GM10847 (cell line): ENCODE data around the gene PRKD1.

Experiments used
- POLR2A ChIP-seq: IDR thresholded peaks from 2 replicates; pipeline ENCODE4 v1.6.1; 2011; ENCODE audit not compliant: insufficient read length; ENCODE audit errors: extremely low read depth

The PRKD1 gene

DNA sequence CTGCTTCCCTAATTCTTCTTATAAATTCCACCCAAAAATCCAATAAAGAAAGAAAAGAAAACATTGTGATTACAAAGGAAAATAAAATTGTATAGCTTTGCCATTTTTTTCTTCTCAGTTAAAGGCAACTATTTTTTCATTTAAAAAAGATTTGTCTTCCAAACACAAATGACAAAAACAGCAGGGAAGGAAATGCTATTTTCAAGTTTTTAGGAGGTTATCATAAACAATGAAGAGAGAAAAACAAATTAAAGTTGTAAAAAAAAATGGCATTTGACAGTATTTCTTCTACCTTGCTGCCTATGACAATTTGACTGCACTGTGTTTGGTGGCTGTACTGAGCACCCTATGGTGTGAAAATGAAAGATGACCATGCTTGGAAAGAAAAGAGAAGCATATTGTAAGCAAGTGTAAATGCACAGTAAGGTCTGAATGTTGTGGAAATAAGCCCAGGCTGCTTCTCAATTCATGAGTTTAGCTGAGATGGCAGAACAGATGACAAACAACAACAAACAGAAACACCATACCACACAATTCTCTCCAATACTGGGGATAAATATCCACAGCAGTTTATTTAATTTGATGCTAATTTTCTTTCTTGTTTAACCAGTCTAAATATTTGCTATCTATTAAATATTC is 109.8 kb downstream of the PRKD1 start:
- TF ChIP-seq POLR2A, result no peak

- no peak for TF ChIP-seq POLR2A
Measured at GRCh38 chr14:29815016-29815674, 112.5 kb downstream of the PRKD1 start.

GRCh38 chr14:29814156-29815015 is 113.3 kb downstream of the PRKD1 start:
- TF ChIP-seq POLR2A, result no peak

DNA sequence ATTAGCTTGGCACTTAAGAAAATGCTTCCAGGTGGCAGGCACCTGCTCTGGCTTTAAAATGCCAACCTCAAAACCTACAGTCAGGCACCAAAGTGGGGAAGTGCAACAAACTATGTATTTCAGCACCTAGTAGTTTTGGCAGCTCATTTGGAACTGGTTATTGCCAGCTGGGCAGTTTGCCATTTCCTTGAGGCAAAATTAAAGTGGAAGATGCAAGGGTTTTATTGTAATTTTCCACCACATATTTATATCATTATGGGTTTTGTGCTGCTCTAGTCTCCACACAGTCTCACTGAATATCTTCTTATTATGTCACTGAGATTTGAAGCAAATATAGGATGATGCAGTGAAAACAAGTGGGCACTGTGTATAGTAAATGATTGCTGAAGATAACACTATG is 117.0 kb downstream of the PRKD1 start:
- no peak for TF ChIP-seq POLR2A

- TF ChIP-seq POLR2A, result no peak
Measured at GRCh38 chr14:29810064-29810463, 117.6 kb downstream of the PRKD1 start.

GRCh38 chr14:29806124-29806517 is 121.5 kb downstream of the PRKD1 start:
- no peak for TF ChIP-seq POLR2A

DNA sequence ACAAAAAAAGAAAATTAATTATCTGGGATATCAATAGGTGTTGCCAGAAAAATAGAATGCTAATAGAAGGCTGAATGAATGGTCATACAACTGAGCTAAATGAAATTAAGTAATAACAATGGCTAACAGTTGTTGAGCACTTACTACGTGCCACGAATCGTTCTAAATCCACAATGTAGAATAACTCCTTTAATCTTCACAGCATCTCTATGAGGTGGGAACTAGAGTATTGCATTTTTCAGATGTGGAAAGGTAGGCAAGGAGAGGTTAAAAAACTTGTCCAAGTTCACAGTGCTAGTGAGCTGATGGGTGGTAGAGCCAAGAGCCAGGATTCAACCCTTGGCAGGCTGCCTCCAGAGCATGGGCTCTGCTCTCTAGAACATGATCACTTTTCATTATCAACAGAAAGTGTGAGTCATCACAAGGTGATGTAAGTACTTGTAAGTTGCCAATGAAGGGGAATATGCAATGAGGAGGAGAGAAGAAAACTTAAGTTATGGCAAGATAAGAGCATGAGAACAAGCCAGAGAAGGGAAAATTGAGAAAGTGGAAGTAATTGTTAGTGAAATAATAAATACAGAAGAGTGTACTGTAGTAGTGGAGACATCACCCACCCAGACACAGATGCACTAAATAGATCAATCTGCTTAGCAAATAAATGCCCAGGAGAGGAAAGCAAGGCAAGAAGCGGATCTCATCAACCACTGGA is 122.1 kb downstream of the PRKD1 start:
- TF ChIP-seq POLR2A, result no peak

DNA sequence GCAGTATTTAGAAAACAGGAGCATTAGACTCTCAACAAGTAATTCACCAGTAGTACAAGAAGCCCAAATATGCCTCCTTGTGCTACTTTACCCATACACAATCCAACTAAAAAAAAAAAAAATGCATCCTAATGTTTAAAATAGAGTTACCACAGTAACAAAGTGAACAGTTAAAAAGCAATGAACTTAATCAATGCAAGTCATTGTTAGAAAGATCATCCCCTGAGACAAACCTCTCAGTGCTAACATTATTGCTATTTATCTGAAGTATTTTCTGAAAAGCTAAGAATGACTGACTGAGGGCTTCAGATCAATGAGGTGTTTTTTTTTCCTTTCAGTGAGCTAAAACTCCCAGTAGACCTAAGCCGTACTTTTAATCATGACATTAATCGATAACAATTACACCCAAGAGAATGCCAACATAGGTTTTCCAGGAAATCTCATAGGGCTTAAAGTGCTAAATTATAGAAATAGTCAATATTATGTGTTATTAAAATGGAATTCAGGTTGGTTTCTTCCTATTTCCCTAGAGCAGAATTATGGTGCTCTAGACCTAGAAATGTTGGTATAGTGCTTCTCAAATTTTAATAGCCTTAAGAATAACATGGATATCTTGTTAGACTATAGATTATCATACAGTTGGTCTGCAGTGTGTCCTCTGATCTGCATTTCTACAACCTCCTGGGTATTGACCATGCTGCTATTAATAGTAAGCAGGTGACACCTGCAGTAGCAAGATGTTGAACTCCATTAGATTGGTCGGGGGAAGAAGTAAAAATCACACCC is 123.0 kb downstream of the PRKD1 start:
- no peak for TF ChIP-seq POLR2A

DNA sequence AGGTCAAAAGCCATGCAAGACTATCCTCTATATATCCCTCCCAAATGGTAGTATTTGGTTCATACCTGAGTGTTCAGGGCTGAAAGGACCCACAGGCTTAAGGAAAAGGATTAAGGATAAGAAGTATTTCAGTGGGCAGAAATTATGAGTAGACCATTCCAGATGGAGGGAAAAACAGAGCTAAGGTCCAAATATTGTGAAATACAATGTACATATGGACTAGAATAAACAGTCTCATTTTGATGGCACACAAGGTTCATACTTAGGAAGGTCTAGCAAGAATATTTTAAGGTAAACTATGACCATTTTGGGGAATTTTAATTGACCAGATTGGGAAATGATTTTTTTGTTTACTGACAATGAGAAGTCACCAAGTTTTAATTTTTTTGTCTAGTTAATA is 124.6 kb downstream of the PRKD1 start:
- no peak for TF ChIP-seq POLR2A

GRCh38 chr14:29802211-29802610 is 125.4 kb downstream of the PRKD1 start:
- TF ChIP-seq POLR2A, result no peak

- TF ChIP-seq POLR2A, result no peak
Measured at GRCh38 chr14:29800961-29801360, 126.7 kb downstream of the PRKD1 start.

GRCh38 chr14:29799464-29800095 is 128.1 kb downstream of the PRKD1 start:
- TF ChIP-seq POLR2A, result no peak

DNA sequence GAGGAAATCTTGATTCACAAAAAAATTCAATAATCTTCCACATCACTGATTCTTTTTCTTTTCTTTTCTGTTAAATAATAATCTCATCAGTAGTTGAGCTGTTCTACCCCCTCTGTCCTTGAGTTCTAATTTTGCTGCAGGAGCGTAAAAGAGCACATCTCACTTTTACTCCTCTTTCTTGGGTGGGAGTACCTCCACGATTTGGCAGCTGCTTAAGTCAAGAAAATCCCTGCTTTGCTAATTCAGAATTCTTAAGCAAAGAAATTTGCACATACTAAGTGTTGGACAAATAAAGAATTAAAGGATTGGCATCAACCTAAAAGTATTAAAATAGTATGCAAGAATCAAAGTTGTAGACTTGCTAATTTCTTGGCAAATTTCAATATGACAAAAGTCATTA is 128.8 kb downstream of the PRKD1 start:
- no peak for TF ChIP-seq POLR2A

DNA sequence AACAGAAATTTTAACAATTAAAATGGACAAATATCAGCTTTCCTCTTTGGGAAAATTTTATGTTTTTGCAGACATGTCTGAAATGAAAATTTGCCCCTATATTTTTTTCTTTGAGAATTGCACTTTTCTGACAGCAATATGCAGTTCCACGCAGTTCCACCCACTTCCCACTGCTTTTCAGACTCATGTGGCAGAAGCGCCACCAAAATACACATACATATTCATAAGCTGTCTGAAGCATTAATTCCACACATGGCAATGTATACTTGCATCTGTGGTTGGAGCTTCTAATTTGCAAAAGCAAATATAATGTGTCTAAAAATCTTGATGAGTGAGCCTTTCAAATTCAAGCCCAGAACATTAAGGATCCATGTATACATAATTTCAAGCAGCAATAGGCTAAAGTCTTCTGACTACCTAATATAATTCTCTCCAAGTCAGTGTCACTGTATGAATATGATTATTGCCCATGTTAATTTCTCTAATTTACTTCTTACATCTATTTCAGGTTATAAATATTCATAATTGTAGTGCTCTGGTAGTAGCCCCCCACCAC is 129.5 kb downstream of the PRKD1 start:
- TF ChIP-seq POLR2A, result no peak
